ENCODE measurements around the gene OBSL1.

Gene OBSL1

DNA sequence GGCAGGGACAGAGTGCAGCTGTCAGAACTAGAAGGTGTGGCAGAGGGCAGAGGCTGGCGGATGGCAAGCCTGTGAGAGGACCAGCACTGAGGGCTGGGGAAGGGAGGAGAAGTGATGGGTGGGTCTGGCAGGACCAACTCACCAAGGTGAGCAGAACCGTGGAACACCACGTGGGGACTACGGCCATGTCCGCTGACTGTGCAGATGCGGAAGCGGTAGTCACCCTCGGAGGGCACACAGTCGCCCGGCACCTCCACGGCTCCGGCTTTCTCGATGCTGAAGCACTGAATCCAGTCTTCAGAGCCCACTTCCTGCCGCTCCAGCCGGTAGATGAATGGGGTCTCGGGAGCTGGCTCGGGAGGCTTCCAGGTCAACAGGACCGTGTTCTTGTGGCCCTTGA, 4.2 kb downstream of the OBSL1 start:
- Histone ChIP-seq H3K4me1 (ENCODE audit: control insufficient read depth, insufficient read depth, low read length) (peaks cover 24% of the 10 kb centered on the region), H3K9me3 (ENCODE audit: control insufficient read depth, insufficient read depth, low read length) (no peaks in the 10 kb centered on the region), H3K27me3 (ENCODE audit: control insufficient read depth, insufficient read depth, low read length) (no peaks in the 10 kb centered on the region), H3K27ac (ENCODE audit: low read length) (no peak overlapping the region), H3K36me3 (ENCODE audit: control insufficient read depth, insufficient read depth, low read length) (peaks cover 20% of the 10 kb centered on the region), H3K4me3 (ENCODE audit: low read length) (no peak overlapping the region)
- no peak for DNase-seq (ENCODE audit: low read depth, low spot score)
- no CpG with 5 or more reads among the region's 18 CpGs for WGBS (ENCODE audit: insufficient coverage, insufficient read length)

DNA sequence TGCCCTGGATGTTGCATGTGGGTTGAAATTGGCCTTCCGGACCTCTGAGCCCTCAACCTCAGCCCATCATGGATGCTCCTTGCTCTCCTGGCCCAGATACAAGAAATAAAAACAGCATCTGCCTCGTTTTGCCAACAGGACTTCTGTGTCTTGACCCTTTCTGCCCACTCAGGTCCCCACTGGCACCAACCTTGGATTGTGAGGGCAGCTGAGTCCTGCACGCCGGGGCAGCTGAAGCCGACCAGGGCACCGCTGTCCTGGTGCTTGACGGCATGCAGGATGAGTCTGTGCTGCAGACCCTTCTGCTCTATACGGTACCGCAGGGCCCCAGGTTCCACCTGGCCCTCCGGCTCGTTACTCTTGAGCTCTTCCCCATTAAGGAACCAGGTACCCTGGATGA, 4.7 kb downstream of the OBSL1 start:
- Histone ChIP-seq H3K27ac (ENCODE audit: low read length) (no peak overlapping the region), H3K4me1 (ENCODE audit: control insufficient read depth, insufficient read depth, low read length) (peaks cover 24% of the 10 kb centered on the region), H3K27me3 (ENCODE audit: control insufficient read depth, insufficient read depth, low read length) (no peaks in the 10 kb centered on the region), H3K36me3 (ENCODE audit: control insufficient read depth, insufficient read depth, low read length) (peaks cover 21% of the 10 kb centered on the region), H3K4me3 (ENCODE audit: low read length) (no peak overlapping the region), H3K9me3 (ENCODE audit: control insufficient read depth, insufficient read depth, low read length) (no peaks in the 10 kb centered on the region)
- no peak for DNase-seq (ENCODE audit: low read depth, low spot score)
- WGBS (ENCODE audit: insufficient coverage, insufficient read length), result no CpG with 5 or more reads among the region's 11 CpGs

DNA sequence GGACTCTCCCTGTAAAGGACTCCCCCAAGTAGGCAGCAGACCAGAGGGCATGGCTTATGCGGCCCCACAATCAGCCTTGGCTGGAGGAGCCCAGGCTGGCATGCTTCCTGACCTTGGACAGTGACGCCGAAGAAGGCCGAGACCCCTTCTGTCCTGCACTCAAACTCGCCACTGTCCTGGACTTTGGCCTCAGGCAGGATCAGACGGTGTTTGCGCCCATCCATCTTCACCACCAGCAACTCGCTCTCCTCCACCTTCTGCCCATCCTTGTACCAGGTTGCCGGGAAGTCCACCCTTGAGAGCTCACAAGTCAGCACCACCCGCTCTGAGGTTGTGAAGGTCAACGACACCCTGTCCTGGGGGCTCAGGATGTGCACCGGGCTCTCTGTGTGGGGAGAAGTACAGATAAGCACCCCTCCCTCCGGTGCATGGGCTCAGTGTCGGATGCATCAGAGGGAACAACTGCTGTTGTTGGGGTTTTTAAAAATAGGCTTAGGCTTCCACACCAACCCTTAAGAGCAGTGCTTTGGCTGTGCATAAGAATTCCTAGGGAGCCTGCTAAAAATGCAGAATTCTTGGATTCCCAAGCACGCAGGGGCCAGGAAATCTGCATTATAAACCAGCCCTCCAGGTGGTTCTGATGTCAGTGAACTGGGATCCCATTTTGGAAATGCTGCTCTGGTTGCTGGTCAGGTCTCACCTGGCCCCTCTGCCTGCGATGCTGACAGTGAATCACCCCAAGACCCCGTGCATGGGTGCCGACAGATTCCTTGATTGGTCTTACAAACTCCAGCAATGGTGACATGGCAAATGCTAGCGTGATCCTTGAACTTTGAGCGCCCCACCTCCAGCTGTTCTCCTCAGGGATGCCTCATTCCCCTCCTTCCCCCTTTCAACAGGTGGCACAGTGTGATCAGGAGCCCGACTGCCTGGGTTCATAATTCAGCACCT, 5.9 kb downstream of the OBSL1 start:
- H3K4me3 ChIP-seq (ENCODE audit: low read length), result no peak overlapping the region
- H3K36me3 ChIP-seq (ENCODE audit: control insufficient read depth, insufficient read depth, low read length), result peaks cover 21% of the 10 kb centered on the region
- H3K4me1 ChIP-seq (ENCODE audit: control insufficient read depth, insufficient read depth, low read length), result peaks cover 35% of the 10 kb centered on the region
- no peak for DNase-seq (ENCODE audit: low read depth, low spot score)
- peak overlapping the region; percentile 94 for H3K27ac ChIP-seq (ENCODE audit: low read length)
- no CpG with 5 or more reads among the region's 21 CpGs for WGBS (ENCODE audit: insufficient coverage, insufficient read length)
- H3K27me3 ChIP-seq (ENCODE audit: control insufficient read depth, insufficient read depth, low read length), result no peaks in the 10 kb centered on the region
- H3K9me3 ChIP-seq (ENCODE audit: control insufficient read depth, insufficient read depth, low read length), result no peaks in the 10 kb centered on the region

DNA sequence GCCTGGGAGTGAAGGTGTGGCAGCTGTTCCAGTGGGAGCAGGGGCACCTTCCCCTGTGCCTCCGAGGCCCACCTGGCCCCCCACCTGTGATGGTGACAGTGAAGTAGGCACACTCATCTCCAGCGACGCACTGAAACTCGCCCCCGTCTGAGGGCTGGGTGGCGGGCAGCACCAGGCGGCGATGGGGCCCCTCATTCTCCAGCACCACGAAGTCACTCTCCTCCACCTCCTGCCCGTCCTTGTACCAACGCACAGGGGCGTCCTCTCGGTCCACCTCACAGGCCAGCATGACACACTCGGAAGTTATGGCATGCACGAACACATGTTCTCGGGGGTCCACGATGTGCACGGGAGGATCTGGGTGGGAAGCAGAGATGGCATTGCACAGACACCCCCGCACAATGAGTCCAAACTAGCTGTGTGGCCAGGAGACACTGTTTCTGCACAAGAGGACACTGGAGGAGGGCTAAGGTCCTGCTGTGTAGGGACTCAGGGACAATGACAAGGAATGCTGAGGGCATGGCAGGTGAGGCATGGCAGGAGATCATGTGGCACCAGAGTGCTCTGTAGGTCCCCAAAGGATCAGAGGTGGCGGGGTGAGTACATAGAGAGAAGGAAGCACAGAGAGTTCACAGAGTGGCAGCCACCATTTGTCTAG, 7.9 kb downstream of the OBSL1 start:
- Histone ChIP-seq H3K4me1 (ENCODE audit: control insufficient read depth, insufficient read depth, low read length) (peaks cover 33% of the 10 kb centered on the region), H3K4me3 (ENCODE audit: low read length) (no peak overlapping the region), H3K9me3 (ENCODE audit: control insufficient read depth, insufficient read depth, low read length) (no peaks in the 10 kb centered on the region), H3K27ac (ENCODE audit: low read length) (no peak overlapping the region), H3K27me3 (ENCODE audit: control insufficient read depth, insufficient read depth, low read length) (no peaks in the 10 kb centered on the region), H3K36me3 (ENCODE audit: control insufficient read depth, insufficient read depth, low read length) (peaks cover 21% of the 10 kb centered on the region)
- WGBS (ENCODE audit: insufficient coverage, insufficient read length), result no CpG with 5 or more reads among the region's 20 CpGs
- DNase-seq (ENCODE audit: low read depth, low spot score), result no peak

DNA sequence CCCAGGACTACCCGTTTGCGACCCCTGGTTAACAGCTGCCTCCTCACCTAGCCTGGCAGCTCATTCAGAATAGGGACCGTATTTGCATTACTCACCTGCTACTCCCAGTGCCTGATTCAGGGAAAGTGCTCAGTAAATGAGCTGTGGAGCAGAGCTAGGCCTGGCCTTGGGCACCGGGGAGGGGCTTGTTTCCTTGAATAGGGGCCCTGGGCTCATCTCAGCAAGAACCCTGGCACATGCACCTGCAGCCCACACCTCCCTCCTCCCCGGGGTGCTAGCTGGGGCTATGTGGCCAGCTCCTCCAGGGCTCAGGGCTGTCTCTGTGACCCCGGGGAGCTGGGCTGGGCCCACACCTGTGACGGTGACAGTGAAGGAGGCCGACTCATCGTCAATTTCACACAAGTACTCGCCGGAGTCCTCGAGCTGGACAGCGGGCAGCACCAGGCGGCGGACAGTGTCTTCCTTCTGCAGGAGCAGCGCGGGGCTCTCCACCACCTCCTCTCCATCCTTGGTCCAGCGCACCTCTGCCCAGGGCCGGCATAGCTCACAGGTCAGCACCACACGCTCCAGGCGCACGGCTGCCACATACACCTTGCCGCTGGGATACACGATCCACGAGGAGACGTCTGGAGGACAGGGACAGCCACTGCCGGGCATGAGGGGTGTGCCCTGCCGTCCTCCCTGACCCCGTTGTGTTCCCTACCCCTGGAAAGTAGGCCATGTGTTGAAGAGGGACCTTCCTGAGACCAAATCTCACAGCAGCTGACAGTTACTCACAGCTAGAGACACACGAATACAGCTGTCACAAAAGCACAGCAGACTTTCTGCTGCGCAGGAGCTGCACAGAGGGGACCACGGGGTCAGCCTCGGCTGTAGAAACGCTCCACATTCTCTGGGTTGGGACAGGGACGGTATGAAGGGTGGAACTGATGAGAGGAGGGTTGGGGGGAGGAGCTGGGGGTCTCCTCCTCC, 9.0 kb downstream of the OBSL1 start:
- H3K36me3 ChIP-seq (ENCODE audit: control insufficient read depth, insufficient read depth, low read length), result peaks cover 15% of the 10 kb centered on the region
- no CpG with 5 or more reads among the region's 35 CpGs for WGBS (ENCODE audit: insufficient coverage, insufficient read length)
- no peak overlapping the region for H3K27ac ChIP-seq (ENCODE audit: low read length)
- DNase-seq (ENCODE audit: low read depth, low spot score), result no peak
- no peaks in the 10 kb centered on the region for H3K27me3 ChIP-seq (ENCODE audit: control insufficient read depth, insufficient read depth, low read length)
- no peak overlapping the region for H3K4me3 ChIP-seq (ENCODE audit: low read length)
- peaks cover 33% of the 10 kb centered on the region for H3K4me1 ChIP-seq (ENCODE audit: control insufficient read depth, insufficient read depth, low read length)
- H3K9me3 ChIP-seq (ENCODE audit: control insufficient read depth, insufficient read depth, low read length), result no peaks in the 10 kb centered on the region

DNA sequence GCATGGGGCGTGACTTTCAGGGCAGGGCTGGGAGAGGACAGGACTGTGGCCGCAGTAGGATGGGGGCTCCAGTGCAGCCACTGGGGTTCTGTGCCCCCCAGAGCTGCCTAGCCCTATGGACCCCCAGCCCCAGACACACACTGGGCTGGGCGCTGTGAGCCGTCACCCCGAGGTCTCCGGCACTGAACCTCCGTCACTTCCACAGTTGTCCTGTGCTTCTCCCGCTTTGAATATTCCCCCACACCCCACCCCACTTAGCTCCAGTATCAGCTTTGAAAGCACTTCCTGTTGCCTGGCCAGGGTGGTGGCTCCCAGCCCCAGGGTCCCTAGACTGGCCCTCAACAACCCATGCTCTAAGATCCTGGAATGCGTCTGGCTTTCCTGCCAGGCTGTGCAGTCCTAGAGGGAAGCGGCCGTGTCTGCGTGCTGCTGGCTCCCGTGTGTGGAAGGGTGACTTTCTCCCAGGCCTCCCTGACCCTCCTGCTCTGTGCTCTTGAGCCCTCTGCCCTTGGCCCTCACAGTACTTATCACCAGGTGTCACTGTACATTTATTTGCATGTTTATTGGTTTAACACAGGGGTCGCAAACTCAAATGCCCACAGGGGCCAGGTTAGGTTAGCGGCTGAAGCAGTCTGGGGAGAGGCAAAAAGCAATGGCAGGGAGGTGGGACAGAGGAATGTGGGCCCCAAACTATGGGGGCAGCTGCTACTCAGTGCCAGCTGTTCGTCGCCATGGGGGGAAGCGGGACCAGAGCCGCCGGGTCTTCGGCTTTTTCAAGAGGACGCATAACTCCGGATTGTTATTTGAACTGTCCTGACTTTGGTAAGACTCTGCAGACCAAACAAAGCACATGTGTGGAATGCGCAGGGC, 9.9 kb downstream of the OBSL1 start:
- no CpG with 5 or more reads among the region's 24 CpGs for whole genome bisulfite sequencing (ENCODE audit: insufficient coverage, insufficient read length)
- Histone ChIP-seq H3K36me3 (ENCODE audit: control insufficient read depth, insufficient read depth, low read length) (peaks cover 12% of the 10 kb centered on the region), H3K27me3 (ENCODE audit: control insufficient read depth, insufficient read depth, low read length) (no peaks in the 10 kb centered on the region), H3K4me3 (ENCODE audit: low read length) (no peak overlapping the region), H3K9me3 (ENCODE audit: control insufficient read depth, insufficient read depth, low read length) (no peaks in the 10 kb centered on the region), H3K27ac (ENCODE audit: low read length) (no peak overlapping the region), H3K4me1 (ENCODE audit: control insufficient read depth, insufficient read depth, low read length) (peaks cover 29% of the 10 kb centered on the region)
- DNase-seq (ENCODE audit: low read depth, low spot score), result no peak

DNA sequence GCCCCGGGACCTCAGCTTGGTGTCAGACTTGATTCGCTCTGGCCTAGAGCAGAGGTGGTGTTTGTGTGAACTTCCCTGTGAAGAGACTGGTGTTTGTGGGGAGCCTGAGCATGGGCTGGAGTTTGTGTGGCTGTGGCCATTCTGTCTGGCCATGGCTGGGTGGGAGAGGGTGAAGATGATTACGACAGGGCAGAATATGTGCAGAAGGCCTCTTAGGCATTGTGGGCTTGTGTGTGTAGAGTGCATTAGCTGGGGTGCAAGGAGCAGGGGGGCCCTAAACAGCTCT, 10.5 kb downstream of the OBSL1 start:
- peaks cover 27% of the 10 kb centered on the region for H3K4me1 ChIP-seq (ENCODE audit: control insufficient read depth, insufficient read depth, low read length)
- H3K27me3 ChIP-seq (ENCODE audit: control insufficient read depth, insufficient read depth, low read length), result no peaks in the 10 kb centered on the region
- H3K4me3 ChIP-seq (ENCODE audit: low read length), result no peak overlapping the region
- no peak for DNase-seq (ENCODE audit: low read depth, low spot score)
- no CpG with 5 or more reads among the region's 3 CpGs for WGBS (ENCODE audit: insufficient coverage, insufficient read length)
- H3K9me3 ChIP-seq (ENCODE audit: control insufficient read depth, insufficient read depth, low read length), result no peaks in the 10 kb centered on the region
- no peak overlapping the region for H3K27ac ChIP-seq (ENCODE audit: low read length)
- peaks cover 12% of the 10 kb centered on the region for H3K36me3 ChIP-seq (ENCODE audit: control insufficient read depth, insufficient read depth, low read length)

DNA sequence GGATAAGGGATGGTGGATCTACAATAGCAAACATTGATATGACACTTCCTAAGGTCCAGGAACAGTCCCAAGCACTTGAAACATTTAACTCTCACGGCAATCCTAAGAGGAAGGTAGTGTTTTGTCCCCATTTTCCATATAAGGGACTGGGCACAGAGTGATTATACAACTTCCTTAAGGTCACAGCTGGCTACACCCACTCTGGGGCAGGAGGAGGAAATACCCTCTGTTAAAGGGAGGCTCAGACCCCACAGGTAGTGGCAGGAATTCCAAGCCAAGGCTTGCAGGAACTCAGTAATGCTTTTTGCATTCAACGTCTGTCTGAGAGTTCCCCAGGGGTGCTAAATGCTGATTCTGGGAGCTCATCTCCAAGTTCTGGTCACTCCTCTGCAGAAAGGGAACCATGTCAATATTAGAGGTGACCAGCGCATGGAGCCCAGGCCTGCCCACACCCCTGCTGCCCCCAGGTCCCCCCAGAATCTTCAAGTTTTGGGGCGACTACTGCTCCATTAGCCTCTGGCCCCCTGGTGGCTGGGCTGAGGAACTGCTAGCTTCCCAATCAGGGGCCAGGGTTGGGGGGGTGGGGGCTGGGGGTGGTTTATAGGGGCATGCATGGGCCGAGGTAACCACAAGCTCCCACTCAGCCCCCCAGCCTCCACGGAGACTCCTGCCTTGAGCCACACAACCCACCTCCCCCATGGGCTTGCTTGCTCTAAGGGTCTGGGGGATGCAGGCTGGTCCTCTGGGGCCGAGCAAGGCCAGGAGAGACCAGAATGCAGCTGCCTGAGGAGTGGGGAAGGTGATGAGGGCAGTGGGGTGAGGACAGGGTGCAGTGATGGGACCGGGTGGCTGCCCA, 11.1 kb downstream of the OBSL1 start:
- Histone ChIP-seq H3K4me3 (ENCODE audit: low read length) (no peak overlapping the region), H3K27ac (ENCODE audit: low read length) (no peak overlapping the region), H3K27me3 (ENCODE audit: control insufficient read depth, insufficient read depth, low read length) (no peaks in the 10 kb centered on the region), H3K36me3 (ENCODE audit: control insufficient read depth, insufficient read depth, low read length) (peaks cover 12% of the 10 kb centered on the region), H3K4me1 (ENCODE audit: control insufficient read depth, insufficient read depth, low read length) (peaks cover 25% of the 10 kb centered on the region), H3K9me3 (ENCODE audit: control insufficient read depth, insufficient read depth, low read length) (no peaks in the 10 kb centered on the region)
- WGBS (ENCODE audit: insufficient coverage, insufficient read length), result no CpG with 5 or more reads among the region's 8 CpGs
- DNase-seq (ENCODE audit: low read depth, low spot score), result no peak

DNA sequence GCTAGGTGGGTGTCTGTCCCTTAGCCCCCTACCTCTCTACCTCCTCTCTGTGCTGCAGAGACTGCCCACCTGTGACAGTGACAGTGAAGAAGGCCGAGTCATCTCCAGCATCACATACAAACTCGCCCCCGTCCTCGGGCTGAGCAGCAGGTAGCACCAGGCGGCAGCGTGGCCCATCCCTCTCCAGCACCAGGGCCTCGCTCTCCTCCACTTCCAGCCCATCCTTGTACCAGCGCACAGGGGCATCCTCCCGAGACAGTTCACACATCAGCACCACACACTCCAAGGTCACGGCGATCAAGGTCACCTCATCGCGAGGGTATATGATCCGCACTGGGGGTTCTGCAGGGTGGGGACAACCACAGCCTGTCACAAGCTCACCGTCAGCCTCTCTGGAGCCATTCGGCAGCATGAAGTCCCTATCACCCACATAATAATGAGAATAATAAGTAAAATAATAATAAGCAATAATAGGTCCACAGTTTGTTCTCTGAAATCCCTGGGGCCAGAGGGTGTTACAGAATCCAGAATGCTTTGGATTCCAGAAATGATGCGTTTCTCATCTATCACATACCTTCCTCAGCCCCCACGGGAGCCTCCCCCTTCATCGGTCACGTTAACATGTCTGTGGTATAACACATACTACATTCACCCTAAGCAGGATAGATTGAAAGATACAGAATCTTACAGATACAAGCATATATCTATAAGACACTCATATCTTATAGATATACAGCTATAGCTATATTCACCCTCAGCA, 12.0 kb downstream of the OBSL1 start:
- peaks cover 12% of the 10 kb centered on the region for H3K36me3 ChIP-seq (ENCODE audit: control insufficient read depth, insufficient read depth, low read length)
- H3K4me3 ChIP-seq (ENCODE audit: low read length), result no peak overlapping the region
- no peaks in the 10 kb centered on the region for H3K9me3 ChIP-seq (ENCODE audit: control insufficient read depth, insufficient read depth, low read length)
- H3K27ac ChIP-seq (ENCODE audit: low read length), result no peak overlapping the region
- no peak for DNase-seq (ENCODE audit: low read depth, low spot score)
- no peaks in the 10 kb centered on the region for H3K27me3 ChIP-seq (ENCODE audit: control insufficient read depth, insufficient read depth, low read length)
- WGBS (ENCODE audit: insufficient coverage, insufficient read length), result no CpG with 5 or more reads among the region's 20 CpGs
- peaks cover 20% of the 10 kb centered on the region for H3K4me1 ChIP-seq (ENCODE audit: control insufficient read depth, insufficient read depth, low read length)
